ENCODE data around the gene CLCNKB. TPM values are rescaled to one million over a fixed set of nuclear protein-coding genes. Genes with fewer than 3 reads are reported as not detected.

CLCNKB gene
- total RNA-seq, 1 experiment from 2014 or later: 1.1 TPM

DNA sequence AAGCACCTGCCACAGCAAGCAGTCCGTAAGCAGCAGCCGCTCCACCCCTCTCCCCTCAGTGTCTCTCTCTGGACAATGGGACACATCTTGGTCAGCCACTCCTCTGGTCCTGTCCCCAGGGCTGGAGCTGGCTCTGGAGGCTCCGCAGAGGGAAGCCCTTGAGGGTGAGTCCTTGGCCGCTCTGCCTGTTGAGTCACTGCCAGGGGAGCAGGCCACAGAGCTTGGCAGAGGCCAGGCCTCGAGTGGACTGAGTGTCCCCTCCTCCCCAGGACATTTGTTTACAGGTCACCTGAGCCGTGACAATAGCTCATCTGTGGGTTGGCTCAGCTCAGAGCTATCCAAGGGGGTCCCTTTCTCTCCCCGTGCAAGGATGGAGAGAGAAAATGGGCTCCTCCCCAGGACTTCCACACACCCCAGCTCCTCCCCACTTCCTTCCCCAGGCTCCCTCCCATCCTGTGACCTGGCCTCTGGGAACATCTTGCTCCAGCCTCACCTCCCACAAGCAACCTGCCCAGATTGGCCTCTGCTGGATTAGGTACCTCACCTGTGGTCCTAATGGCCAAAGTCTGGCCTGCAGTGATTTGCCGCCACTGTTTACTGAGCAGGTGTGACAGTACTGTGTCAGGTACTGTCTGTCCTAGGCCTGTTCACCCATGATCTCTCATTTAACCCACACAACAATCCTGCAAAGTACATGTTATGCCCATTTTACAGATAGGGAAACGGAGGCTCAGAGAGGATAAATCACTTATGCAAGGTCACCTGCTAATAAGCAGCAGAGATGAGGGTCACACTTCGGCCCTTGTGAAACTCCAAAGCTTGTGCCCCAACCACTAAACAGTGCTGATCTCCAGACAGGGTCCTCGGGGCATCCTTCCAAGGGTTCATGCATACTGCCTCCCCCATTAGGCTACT is 25.0 kb downstream of the CLCNKB start:
- H3K36me3 ChIP-seq (ENCODE audit: low read depth): no peaks in the 10 kb centered on the region
- H3K4me1 ChIP-seq (replicated peaks; ENCODE audit: insufficient read depth): peaks cover 5% of the 10 kb centered on the region; the same call in 1 of the 2 replicates
- POLR2A ChIA-PET (ENCODE audit: unreplicated experiment): interaction anchor here (0.5 kb wide), 1 partner anchor 144 kb away, joined by 4 read pairs; no protein-coding TSS in a partner anchor
- BruUV-seq (replicated peaks): no TSS peak
- H2AFZ ChIP-seq: no peak overlapping the region
- H3K9me3 ChIP-seq (ENCODE audit: insufficient read depth, low read depth): no peaks in the 10 kb centered on the region
- TF ChIP-seq, protein P1, sequence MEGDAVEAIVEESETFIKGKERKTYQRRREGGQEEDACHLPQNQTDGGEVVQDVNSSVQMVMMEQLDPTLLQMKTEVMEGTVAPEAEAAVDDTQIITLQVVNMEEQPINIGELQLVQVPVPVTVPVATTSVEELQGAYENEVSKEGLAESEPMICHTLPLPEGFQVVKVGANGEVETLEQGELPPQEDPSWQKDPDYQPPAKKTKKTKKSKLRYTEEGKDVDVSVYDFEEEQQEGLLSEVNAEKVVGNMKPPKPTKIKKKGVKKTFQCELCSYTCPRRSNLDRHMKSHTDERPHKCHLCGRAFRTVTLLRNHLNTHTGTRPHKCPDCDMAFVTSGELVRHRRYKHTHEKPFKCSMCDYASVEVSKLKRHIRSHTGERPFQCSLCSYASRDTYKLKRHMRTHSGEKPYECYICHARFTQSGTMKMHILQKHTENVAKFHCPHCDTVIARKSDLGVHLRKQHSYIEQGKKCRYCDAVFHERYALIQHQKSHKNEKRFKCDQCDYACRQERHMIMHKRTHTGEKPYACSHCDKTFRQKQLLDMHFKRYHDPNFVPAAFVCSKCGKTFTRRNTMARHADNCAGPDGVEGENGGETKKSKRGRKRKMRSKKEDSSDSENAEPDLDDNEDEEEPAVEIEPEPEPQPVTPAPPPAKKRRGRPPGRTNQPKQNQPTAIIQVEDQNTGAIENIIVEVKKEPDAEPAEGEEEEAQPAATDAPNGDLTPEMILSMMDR (conservative IDR thresholded peaks at IDR 0.05): no peak
- TF ChIP-seq EZH2 (IDR thresholded peaks at IDR 0.05; ENCODE audit: low read depth): no peak
- no peaks in the 10 kb centered on the region for H3K9me2 ChIP-seq (ENCODE audit: insufficient read depth)
- no peaks in the 10 kb centered on the region for H3K79me2 ChIP-seq (ENCODE audit: low read depth)
- DNase-seq: peak in 1 of 2 experiments; percentile 39
- no peaks in the 10 kb centered on the region for H4K20me1 ChIP-seq (ENCODE audit: insufficient read depth)
- H3K4me2 ChIP-seq: no peak overlapping the region
- H3K27ac ChIP-seq: no peak overlapping the region
- H3F3A ChIP-seq (ENCODE audit: insufficient read depth, low read depth): peaks cover 16% of the 10 kb centered on the region; the same call in 1 of the 2 replicates
- H3K27me3 ChIP-seq (ENCODE audit: insufficient read depth, low read depth): no peaks in the 10 kb centered on the region
- CTCF ChIA-PET: interaction anchor here (0.6 kb wide), 1 partner anchor 300 kb away, joined by 3 read pairs; no protein-coding TSS in a partner anchor
- intact Hi-C loops (cut with micrococcal nuclease; ENCODE audit: unreplicated experiment): no loop called here
- no peak overlapping the region for H3K4me3 ChIP-seq

DNA sequence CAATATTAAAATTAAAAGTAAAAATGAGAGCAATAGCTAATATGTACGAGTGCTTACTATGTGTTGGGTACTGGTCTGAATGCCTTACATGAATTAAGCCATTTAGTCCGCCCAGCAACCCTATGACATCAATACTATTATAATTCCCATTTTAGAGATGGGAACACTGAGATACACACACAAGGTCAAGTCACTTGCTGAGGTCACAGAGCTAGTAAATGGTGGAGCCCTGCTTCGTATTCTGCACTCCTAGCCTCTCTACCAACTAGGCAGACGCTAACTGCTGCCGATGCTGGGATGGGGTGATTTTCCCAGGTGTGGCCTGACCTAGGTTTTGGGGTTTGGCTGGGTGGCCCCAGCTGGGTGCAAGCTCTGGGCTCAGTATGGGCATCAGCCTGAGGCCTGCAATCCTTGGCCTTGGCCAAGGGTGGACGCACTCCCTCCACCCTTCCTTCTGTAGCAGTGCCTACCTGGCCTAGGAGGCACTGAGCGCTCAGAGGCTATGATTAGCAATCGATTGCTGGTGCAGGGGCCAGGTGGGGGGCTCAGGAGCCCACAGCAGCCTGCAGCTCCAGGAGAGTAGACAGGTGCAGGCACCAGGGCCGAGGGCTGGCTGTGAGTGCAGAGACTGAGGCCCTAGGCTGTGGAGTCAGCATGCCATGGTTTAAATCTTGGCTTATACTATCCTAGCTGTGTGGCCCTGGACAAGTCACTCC is 27.2 kb downstream of the CLCNKB start:
- DNase-seq: no peak
- Histone ChIP-seq H3K4me2 (no peak overlapping the region), H3K9me2 (ENCODE audit: insufficient read depth) (no peaks in the 10 kb centered on the region), H3K4me3 (no peak overlapping the region), H3K36me3 (ENCODE audit: low read depth) (no peaks in the 10 kb centered on the region), H3K4me1 (replicated peaks; ENCODE audit: insufficient read depth) (peaks cover 12% of the 10 kb centered on the region), H3K27me3 (ENCODE audit: insufficient read depth, low read depth) (no peaks in the 10 kb centered on the region), H2AFZ (no peak overlapping the region), H3K79me2 (ENCODE audit: low read depth) (no peaks in the 10 kb centered on the region), H3F3A (ENCODE audit: insufficient read depth, low read depth) (peaks cover 18% of the 10 kb centered on the region; the same call in 1 of the 2 replicates), H3K27ac (no peak overlapping the region), H4K20me1 (ENCODE audit: insufficient read depth) (no peaks in the 10 kb centered on the region), H3K9me3 (ENCODE audit: insufficient read depth, low read depth) (no peaks in the 10 kb centered on the region)
- intact Hi-C loops (cut with micrococcal nuclease; ENCODE audit: unreplicated experiment): no loop called here
- CTCF ChIA-PET: no interaction called here
- BruUV-seq (replicated peaks): no TSS peak
- POLR2A ChIA-PET (ENCODE audit: unreplicated experiment): no interaction called here
- TF ChIP-seq, protein P1 (conservative IDR thresholded peaks at IDR 0.05): no peak
- no peak for TF ChIP-seq EZH2 (IDR thresholded peaks at IDR 0.05; ENCODE audit: low read depth)

DNA sequence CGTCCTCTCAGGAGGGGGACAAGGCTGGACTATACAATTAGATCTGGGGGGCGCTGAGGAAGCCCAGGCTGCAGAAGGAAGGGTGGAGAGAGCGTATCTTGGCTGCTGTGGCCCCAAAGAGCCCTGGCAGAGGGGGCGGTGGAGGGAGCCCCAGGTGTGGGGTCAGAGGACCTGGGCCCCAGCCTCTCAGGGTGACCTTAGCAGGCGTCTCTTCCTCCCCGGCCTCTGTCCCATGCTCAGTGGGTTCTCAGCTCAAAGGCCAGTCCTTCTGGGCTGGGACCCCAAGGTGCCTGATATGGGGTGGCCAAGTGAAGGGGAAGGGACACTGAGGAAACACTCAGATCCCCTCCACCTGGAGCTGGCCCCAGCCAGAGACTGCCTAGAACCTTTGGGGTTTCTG is 28.0 kb downstream of the CLCNKB start:
- H3K4me3 ChIP-seq: no peak overlapping the region
- DNase-seq: no peak
- no peaks in the 10 kb centered on the region for H3K79me2 ChIP-seq (ENCODE audit: low read depth)
- TF ChIP-seq EZH2 (IDR thresholded peaks at IDR 0.05; ENCODE audit: low read depth): no peak
- TF ChIP-seq, protein P1 (conservative IDR thresholded peaks at IDR 0.05): no peak
- intact Hi-C loops (cut with micrococcal nuclease; ENCODE audit: unreplicated experiment): loop anchor here (2.0 kb wide), 1 partner anchor 63 kb away; no protein-coding TSS in a partner anchor
- H3F3A ChIP-seq (ENCODE audit: insufficient read depth, low read depth): peaks cover 24% of the 10 kb centered on the region
- no peak overlapping the region for H2AFZ ChIP-seq
- H3K4me1 ChIP-seq (replicated peaks; ENCODE audit: insufficient read depth): peaks cover 20% of the 10 kb centered on the region
- H3K9me3 ChIP-seq (ENCODE audit: insufficient read depth, low read depth): no peaks in the 10 kb centered on the region
- H3K36me3 ChIP-seq (ENCODE audit: low read depth): no peaks in the 10 kb centered on the region
- ChIA-PET CTCF (no interaction called here), POLR2A (ENCODE audit: unreplicated experiment) (no interaction called here)
- no peaks in the 10 kb centered on the region for H3K27me3 ChIP-seq (ENCODE audit: insufficient read depth, low read depth)
- no peaks in the 10 kb centered on the region for H4K20me1 ChIP-seq (ENCODE audit: insufficient read depth)
- no peaks in the 10 kb centered on the region for H3K9me2 ChIP-seq (ENCODE audit: insufficient read depth)
- no peak overlapping the region for H3K4me2 ChIP-seq
- no peak overlapping the region for H3K27ac ChIP-seq
- BruUV-seq (replicated peaks): no TSS peak

Data from PC-9 (cell line).